HCT116 (cell line): Measurements from ENCODE around the gene SCAI.

Experiments
- CEBPB ChIP-seq: IDR thresholded peaks from 2 replicates; pipeline ENCODE4 v1.6.1; 2012; ENCODE audit warnings: low read depth
- EGR1 ChIP-seq: IDR thresholded peaks from 2 replicates; pipeline ENCODE4 v1.6.1; 2012; ENCODE audit warnings: low read depth
- POLR2A ChIP-seq: IDR thresholded peaks from 2 replicates; pipeline ENCODE4 v1.7.0; 2011; ENCODE audit warnings: borderline replicate concordance; ENCODE audit not compliant: insufficient read depth, insufficient read length; ENCODE audit errors: extremely low read depth
- TF ChIP-seq, protein P1 (sequence below), 3 experiments: fragments of 200-600 bp in 1 of 3; sonication (generic) in 1 of 3; IDR thresholded peaks in 2 of 3; conservative IDR thresholded peaks in 1 of 3; 2 replicates each; pipeline ENCODE4 v1.5.1; 2012 to 2017; ENCODE audit warnings: low read depth in 2 of 3, low read length in 2 of 3, antibody characterized with exemption in 1 of 3, borderline replicate concordance in 1 of 3, control low read depth in 1 of 3, mild to moderate bottlenecking in 1 of 3, mixed read lengths in 1 of 3, mixed run types in 1 of 3, moderate library complexity in 1 of 3; ENCODE audit not compliant: insufficient read depth in 1 of 3
- TF ChIP-seq, protein P2 (sequence below): IDR thresholded peaks from 2 replicates; pipeline ENCODE4 v1.6.1; 2012

DNA sequence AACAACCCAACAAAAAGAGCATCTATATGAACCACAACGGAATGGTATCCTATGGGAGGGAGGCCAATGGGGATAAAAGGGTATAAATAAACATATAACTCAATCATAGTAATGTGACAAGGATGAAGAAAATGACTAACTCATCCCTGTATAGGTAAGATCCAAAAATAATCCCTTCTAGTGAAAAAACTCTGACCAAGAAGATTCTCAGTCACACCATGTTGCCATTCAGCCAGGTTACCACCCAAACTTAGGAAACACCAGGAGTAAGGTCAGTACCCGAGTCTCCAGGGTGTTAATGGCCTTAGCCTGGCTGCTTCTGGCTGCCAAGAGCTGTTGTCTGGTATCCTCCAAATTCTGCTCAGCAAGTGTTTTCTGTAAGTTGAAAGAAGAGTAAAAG is 235.2 kb downstream of the SCAI start:
- TF ChIP-seq POLR2A (no peak), CEBPB (no peak), EGR1 (no peak)
- TF ChIP-seq, protein P1, sequence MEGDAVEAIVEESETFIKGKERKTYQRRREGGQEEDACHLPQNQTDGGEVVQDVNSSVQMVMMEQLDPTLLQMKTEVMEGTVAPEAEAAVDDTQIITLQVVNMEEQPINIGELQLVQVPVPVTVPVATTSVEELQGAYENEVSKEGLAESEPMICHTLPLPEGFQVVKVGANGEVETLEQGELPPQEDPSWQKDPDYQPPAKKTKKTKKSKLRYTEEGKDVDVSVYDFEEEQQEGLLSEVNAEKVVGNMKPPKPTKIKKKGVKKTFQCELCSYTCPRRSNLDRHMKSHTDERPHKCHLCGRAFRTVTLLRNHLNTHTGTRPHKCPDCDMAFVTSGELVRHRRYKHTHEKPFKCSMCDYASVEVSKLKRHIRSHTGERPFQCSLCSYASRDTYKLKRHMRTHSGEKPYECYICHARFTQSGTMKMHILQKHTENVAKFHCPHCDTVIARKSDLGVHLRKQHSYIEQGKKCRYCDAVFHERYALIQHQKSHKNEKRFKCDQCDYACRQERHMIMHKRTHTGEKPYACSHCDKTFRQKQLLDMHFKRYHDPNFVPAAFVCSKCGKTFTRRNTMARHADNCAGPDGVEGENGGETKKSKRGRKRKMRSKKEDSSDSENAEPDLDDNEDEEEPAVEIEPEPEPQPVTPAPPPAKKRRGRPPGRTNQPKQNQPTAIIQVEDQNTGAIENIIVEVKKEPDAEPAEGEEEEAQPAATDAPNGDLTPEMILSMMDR (IDR thresholded peaks at IDR 0.05 in 2 of 3, conservative IDR thresholded peaks at IDR 0.05 in 1 of 3; ENCODE audit: borderline replicate concordance in 1 of 3, insufficient read depth in 1 of 3, low read depth in 2 of 3, low read length in 2 of 3), result no peak
- TF ChIP-seq, protein P2, sequence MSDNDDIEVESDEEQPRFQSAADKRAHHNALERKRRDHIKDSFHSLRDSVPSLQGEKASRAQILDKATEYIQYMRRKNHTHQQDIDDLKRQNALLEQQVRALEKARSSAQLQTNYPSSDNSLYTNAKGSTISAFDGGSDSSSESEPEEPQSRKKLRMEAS, result no peak
